CD14-positive monocyte (primary cell): ENCODE data around the gene BNC2. TPM values are rescaled to one million over a fixed set of nuclear protein-coding genes. Genes with fewer than 3 reads are reported as not detected.

Experiments used
- DNase-seq, 3 donors: peaks; one replicate each; pipeline ENCODE4 v3.0.0-alpha.2; 2011 to 2022
- H2AFZ ChIP-seq: 2 replicates; pipeline ENCODE4 v1.6.0; 2012; ENCODE audit warnings: mild to moderate bottlenecking, low read depth, low read length, inconsistent platforms; ENCODE audit not compliant: insufficient read depth, poor library complexity, severe bottlenecking
- H3K27ac ChIP-seq, 2 donors: 1 replicate in 1 of 2; 2 replicates in 1 of 2; pipeline ENCODE4 v1.5.1; 2012 to 2013; ENCODE audit warnings: low read length in 2 of 2, control low read depth in 1 of 2, inconsistent platforms in 1 of 2, low read depth in 1 of 2, mild to moderate bottlenecking in 1 of 2
- H3K27me3 ChIP-seq, 2 donors: one replicate each; pipeline versions ENCODE4 v1.6.0 to v1.6.1; 2011 to 2013; ENCODE audit warnings: low read length in 2 of 2; ENCODE audit not compliant: control insufficient read depth in 2 of 2, insufficient read depth in 2 of 2
- H3K36me3 ChIP-seq, 2 donors: replicated peaks in 1 of 2; 1 replicate in 1 of 2; 2 replicates in 1 of 2; pipeline versions ENCODE4 v1.5.1 to v1.6.1; 2012 to 2013; ENCODE audit warnings: low read length in 2 of 2, control low read depth in 1 of 2, inconsistent platforms in 1 of 2, mild to moderate bottlenecking in 1 of 2; ENCODE audit not compliant: insufficient read depth in 2 of 2, control insufficient read depth in 1 of 2
- H3K4me1 ChIP-seq, 2 donors: 1 replicate in 1 of 2; 2 replicates in 1 of 2; pipeline versions ENCODE4 v1.5.1 to v1.6.1; 2012 to 2013; ENCODE audit warnings: low read length in 2 of 2, control low read depth in 1 of 2, inconsistent platforms in 1 of 2, mild to moderate bottlenecking in 1 of 2, moderate library complexity in 1 of 2; ENCODE audit not compliant: insufficient read depth in 2 of 2, control insufficient read depth in 1 of 2
- H3K4me2 ChIP-seq: replicated peaks from 2 replicates; pipeline ENCODE3; 2012; ENCODE audit warnings: low read length, moderate library complexity, mild to moderate bottlenecking; ENCODE audit not compliant: poor library complexity, severe bottlenecking; ENCODE audit errors: extremely low read depth
- H3K4me3 ChIP-seq, 3 experiments: fragments of 200-600 bp in 1 of 3; sonication (generic) in 1 of 3; replicated peaks in 1 of 3; 1 replicate in 2 of 3; 2 replicates in 1 of 3; pipeline ENCODE4 v1.5.1; 2011 to 2013; ENCODE audit warnings: low read length in 3 of 3, mild to moderate bottlenecking in 3 of 3, control low read depth in 2 of 3, low read depth in 2 of 3, inconsistent platforms in 1 of 3, moderate library complexity in 1 of 3
- H3K79me2 ChIP-seq: 2 replicates; pipeline ENCODE4 v1.6.0; 2012; ENCODE audit warnings: mild to moderate bottlenecking, control low read depth, inconsistent platforms, low read length, moderate library complexity; ENCODE audit not compliant: insufficient read depth
- H3K9ac ChIP-seq: 2 replicates; pipeline ENCODE4 v1.6.0; 2017; ENCODE audit warnings: low read length, mild to moderate bottlenecking; ENCODE audit not compliant: insufficient read depth, poor library complexity, severe bottlenecking
- H3K9me3 ChIP-seq, 2 donors: replicated peaks in 1 of 2; 1 replicate in 1 of 2; 2 replicates in 1 of 2; pipeline versions ENCODE4 v1.5.1 to v1.6.1; 2012 to 2013; ENCODE audit warnings: low read length in 2 of 2, control low read depth in 1 of 2; ENCODE audit not compliant: control insufficient read depth in 1 of 2, insufficient read depth in 1 of 2
- H4K20me1 ChIP-seq: 2 replicates; pipeline ENCODE4 v1.6.0; 2012; ENCODE audit warnings: mild to moderate bottlenecking, low read length, control low read depth, moderate library complexity; ENCODE audit not compliant: insufficient read depth
- H3K27ac Mint-ChIP-seq, 7 donors: one replicate each; pipeline ENCODE4 v1.8.0; 2020; ENCODE audit warnings: mild to moderate bottlenecking in 7 of 7, mixed read lengths in 7 of 7, moderate library complexity in 6 of 7, inconsistent platforms in 2 of 7
- H3K27me3 Mint-ChIP-seq, 3 donors: one replicate each; pipeline ENCODE4 v1.8.0; 2021 to 2022; ENCODE audit warnings: low read depth in 3 of 3, mild to moderate bottlenecking in 3 of 3, mixed read lengths in 3 of 3, moderate library complexity in 3 of 3, inconsistent platforms in 1 of 3
- H3K36me3 Mint-ChIP-seq, 2 donors: one replicate each; pipeline ENCODE4 v1.8.0; 2020; ENCODE audit warnings: mixed read lengths in 2 of 2, inconsistent platforms in 1 of 2, mild to moderate bottlenecking in 1 of 2
- H3K4me1 Mint-ChIP-seq: one replicate; pipeline ENCODE4 v1.8.0; 2020; ENCODE audit warnings: mild to moderate bottlenecking, mixed read lengths
- H3K4me3 Mint-ChIP-seq, 2 donors: one replicate each; pipeline ENCODE4 v1.8.0; 2020; ENCODE audit warnings: mild to moderate bottlenecking in 2 of 2, mixed read lengths in 2 of 2, moderate library complexity in 1 of 2
- H3K9me3 Mint-ChIP-seq, 7 donors: one replicate each; pipeline ENCODE4 v1.8.0; 2020 to 2022; ENCODE audit warnings: mixed read lengths in 7 of 7, mild to moderate bottlenecking in 6 of 7, moderate library complexity in 6 of 7, inconsistent platforms in 2 of 7
- CTCF ChIP-seq: fragments of 200-600 bp; IDR thresholded peaks from one replicate; pipeline ENCODE4 v1.8.0; 2022; ENCODE audit warnings: antibody characterized with exemption, mild to moderate bottlenecking
- WGBS: methylation state at CpG from one replicate; pipeline ENCODE4 v1.1.5; 2013; ENCODE audit warnings: missing lambda C conversion rate; ENCODE audit not compliant: insufficient coverage; 5-methylcytosine and 5-hydroxymethylcytosine counted together
- intact Hi-C, 2 donors: fragments of 100-400 bp; cut with micrococcal nuclease; formaldehyde crosslinking; loops; one replicate each; pipeline versions ENCODE4 v1.15.0 to v1.15.1; 2023
- polyA plus RNA-seq, 3 donors: library from polyadenylated mRNA; depleted of rRNA in 1 of 3; unstranded in 2 of 3; stranded (reverse) in 1 of 3; fragments of 300-500 nt in 2 of 3; fragments of >200 nt in 1 of 3; fragmentation: Illumina TruSeq in 2 of 3; gene quantifications; 1 replicate in 2 of 3; 2 replicates in 1 of 3; pipeline ENCODE4 v1.2.3, GENCODE V29; 2012 to 2021

The BNC2 gene
- polyA plus RNA-seq, 3 donors = 0.01 TPM; not detected in 2

GRCh38 chr9:16754662-16755061, 115.8 kb downstream of the BNC2 start:
- WGBS = 100% methylated on average over 3 of the region's 4 CpGs
- no peaks in the 10 kb centered on the region for H3K4me1 Mint-ChIP-seq
- no peak overlapping the region for H3K27ac Mint-ChIP-seq
- Histone ChIP-seq H3K9ac (no peak overlapping the region), H3K27ac (no peak overlapping the region), H3K4me2 (no peak overlapping the region), H3K27me3 (no peaks in the 10 kb centered on the region), H3K4me1 (no peaks in the 10 kb centered on the region), H3K4me3 (no peak overlapping the region), H2AFZ (no peak overlapping the region), H4K20me1 (no peaks in the 10 kb centered on the region), H3K9me3 (no peaks in the 10 kb centered on the region), H3K36me3 (no peaks in the 10 kb centered on the region), H3K79me2 (no peaks in the 10 kb centered on the region)
- intact Hi-C loops = no loop called here
- DNase-seq = no peak
- H3K36me3 Mint-ChIP-seq = no peaks in the 10 kb centered on the region
- H3K4me3 Mint-ChIP-seq = no peak overlapping the region
- no peak for TF ChIP-seq CTCF
- H3K9me3 Mint-ChIP-seq = peaks cover 0 to 3% (median under 1%) of the 10 kb centered on the region in 7 donors
- H3K27me3 Mint-ChIP-seq = peaks cover 0 to 4% (median 2%) of the 10 kb centered on the region in 3 donors

- no peak for TF ChIP-seq CTCF
- Histone ChIP-seq H3K9ac (no peak overlapping the region), H3K27me3 (no peaks in the 10 kb centered on the region), H4K20me1 (no peaks in the 10 kb centered on the region), H3K9me3 (no peaks in the 10 kb centered on the region), H3K4me1 (no peaks in the 10 kb centered on the region), H2AFZ (no peak overlapping the region), H3K4me2 (no peak overlapping the region), H3K27ac (no peak overlapping the region), H3K36me3 (no peaks in the 10 kb centered on the region), H3K79me2 (no peaks in the 10 kb centered on the region), H3K4me3 (no peak overlapping the region)
- Mint-ChIP-seq H3K4me3 (no peak overlapping the region), H3K4me1 (no peaks in the 10 kb centered on the region), H3K27ac (no peak overlapping the region), H3K36me3 (no peaks in the 10 kb centered on the region), H3K9me3 (peaks cover 0 to 3% (median 0%) of the 10 kb centered on the region in 7 donors), H3K27me3 (peaks cover 0 to 3% (median 2%) of the 10 kb centered on the region in 3 donors)
- WGBS = 89% methylated on average over 1 of the region's 2 CpGs
- DNase-seq = no peak
- intact Hi-C loops = no loop called here
These were observed 117.2 kb downstream of the BNC2 start for GRCh38 chr9:16753256-16753655.
